HepG2 (cell line): ENCODE data around the gene NNAT. TPM values are rescaled to one million over a fixed set of nuclear protein-coding genes. Genes with fewer than 3 reads are reported as not detected.
A peak's percentile ranks its signal among the peaks of the same experiment; 100 is the strongest.

Experiments
- CC2D1A ChIP-seq: sonication (generic); formaldehyde crosslinking; IDR thresholded peaks from 2 replicates; pipeline ENCODE4 v1.8.1; 2023; ENCODE audit warnings: mild to moderate bottlenecking, missing genetic modification reagents
- FOXA3 ChIP-seq: IDR thresholded peaks from 2 replicates; pipeline ENCODE4 v1.6.1; 2016; ENCODE audit warnings: missing genetic modification reagents, missing compliant biosample characterization
- FOXO1 ChIP-seq: sonication (generic); formaldehyde crosslinking; IDR thresholded peaks from 2 replicates; pipeline ENCODE4 v1.4.0; 2020; ENCODE audit warnings: missing genetic modification reagents
- PAWR ChIP-seq: sonication (generic); formaldehyde crosslinking; IDR thresholded peaks from 2 replicates; pipeline ENCODE4 v1.4.0; 2020; ENCODE audit warnings: missing genetic modification reagents, mild to moderate bottlenecking, borderline replicate concordance
- RXRA ChIP-seq: sonication (generic); formaldehyde crosslinking; IDR thresholded peaks from 2 replicates; pipeline ENCODE4 v1.5.1; 2020; ENCODE audit warnings: missing genetic modification reagents
- ZNF776 ChIP-seq: sonication (generic); formaldehyde crosslinking; IDR thresholded peaks from 2 replicates; pipeline ENCODE4 v1.4.0; 2020; ENCODE audit warnings: mild to moderate bottlenecking, missing genetic modification reagents
- ZNF83 ChIP-seq: sonication (generic); formaldehyde crosslinking; IDR thresholded peaks from 2 replicates; pipeline ENCODE4 v1.4.0; 2020; ENCODE audit warnings: missing genetic modification reagents, mild to moderate bottlenecking, borderline replicate concordance
- polyA plus RNA-seq, 8 experiments: library from polyadenylated mRNA; depleted of rRNA in 3 of 8; stranded (reverse) in 7 of 8; unstranded in 1 of 8; fragments of >200 nt; fragmentation: Illumina TruSeq in 4 of 8; extraction: Trizol in 4 of 8; gene quantifications; 2 replicates each; pipeline versions ENCODE4 v1.2.1 to v1.2.3, GENCODE V29; 2011 to 2016; ENCODE audit warnings: low read depth in 4 of 8, missing spikeins in 1 of 8, mixed read lengths in 1 of 8; ENCODE audit not compliant: insufficient read depth in 1 of 8
- total RNA-seq, 5 experiments: library from RNA; depleted of rRNA; stranded (reverse); fragments of >200 nt; fragmentation: Illumina TruSeq; extraction: Trizol; gene quantifications; 2 replicates each; pipeline ENCODE4 v1.2.3, GENCODE V29; 2016; ENCODE audit warnings: low read depth in 1 of 5
- TF ChIP-seq, protein P1 (sequence below): IDR thresholded peaks from 2 replicates; pipeline ENCODE4 v1.4.0; 2020; ENCODE audit warnings: mild to moderate bottlenecking, missing genetic modification reagents
- TF ChIP-seq, protein P2 (sequence below): sonication (generic); formaldehyde crosslinking; IDR thresholded peaks from 2 replicates; pipeline ENCODE4 v1.4.0; 2020; ENCODE audit warnings: missing genetic modification reagents, borderline replicate concordance
- TF ChIP-seq, protein P3 (sequence below): sonication (generic); formaldehyde crosslinking; IDR thresholded peaks from 2 replicates; pipeline ENCODE4 v1.4.0; 2020; ENCODE audit warnings: missing genetic modification reagents
- TF ChIP-seq, protein P4 (sequence below): sonication (generic); formaldehyde crosslinking; IDR thresholded peaks from 2 replicates; pipeline ENCODE4 v1.8.0; 2022; ENCODE audit warnings: low read depth, missing genetic modification reagents

The NNAT gene
- total and polyA plus RNA-seq, 2 of the 13 experiments (the other 11 are each of a cell fraction or from before 2014, with no cell fraction given), result not detected

DNA sequence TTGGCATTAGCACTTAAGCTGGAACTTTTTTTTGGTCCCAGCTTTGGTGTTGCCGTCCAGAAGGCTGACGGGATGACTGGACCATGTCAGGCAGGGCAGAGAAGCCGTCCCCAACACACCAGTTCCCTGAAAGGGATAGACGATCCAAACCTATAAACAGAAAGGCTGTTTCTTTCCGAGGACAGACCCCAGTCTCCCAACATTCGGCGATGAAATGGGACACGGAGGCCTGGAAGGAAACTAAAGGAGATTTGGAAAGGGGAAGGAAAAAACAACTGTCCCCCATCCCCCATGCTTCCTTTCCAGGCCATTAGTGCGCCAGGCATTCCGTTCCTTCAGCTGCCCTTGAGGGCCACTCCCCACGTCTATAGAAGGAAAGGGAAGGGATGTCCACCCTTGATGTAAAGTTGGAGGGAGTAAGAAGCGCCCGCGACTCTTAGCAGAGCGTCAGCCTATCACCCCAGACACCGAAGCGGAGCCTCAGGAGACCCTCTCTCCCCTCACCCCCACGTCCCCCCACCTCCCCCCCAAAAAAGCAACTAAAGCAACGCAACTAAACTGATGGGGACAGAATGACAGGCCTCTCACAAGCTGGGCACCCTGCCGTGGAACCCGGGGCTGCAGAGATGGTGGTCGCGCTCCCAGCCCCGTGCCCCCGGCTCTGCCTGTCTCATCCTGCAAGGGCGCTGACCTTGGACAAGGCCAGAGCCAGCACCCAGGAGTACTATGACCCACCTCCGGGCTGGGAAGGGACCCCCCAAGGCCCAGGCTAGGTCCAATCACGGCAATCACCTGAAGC, 6.0 kb downstream of the NNAT start (continued):
- TF ChIP-seq, protein P1, sequence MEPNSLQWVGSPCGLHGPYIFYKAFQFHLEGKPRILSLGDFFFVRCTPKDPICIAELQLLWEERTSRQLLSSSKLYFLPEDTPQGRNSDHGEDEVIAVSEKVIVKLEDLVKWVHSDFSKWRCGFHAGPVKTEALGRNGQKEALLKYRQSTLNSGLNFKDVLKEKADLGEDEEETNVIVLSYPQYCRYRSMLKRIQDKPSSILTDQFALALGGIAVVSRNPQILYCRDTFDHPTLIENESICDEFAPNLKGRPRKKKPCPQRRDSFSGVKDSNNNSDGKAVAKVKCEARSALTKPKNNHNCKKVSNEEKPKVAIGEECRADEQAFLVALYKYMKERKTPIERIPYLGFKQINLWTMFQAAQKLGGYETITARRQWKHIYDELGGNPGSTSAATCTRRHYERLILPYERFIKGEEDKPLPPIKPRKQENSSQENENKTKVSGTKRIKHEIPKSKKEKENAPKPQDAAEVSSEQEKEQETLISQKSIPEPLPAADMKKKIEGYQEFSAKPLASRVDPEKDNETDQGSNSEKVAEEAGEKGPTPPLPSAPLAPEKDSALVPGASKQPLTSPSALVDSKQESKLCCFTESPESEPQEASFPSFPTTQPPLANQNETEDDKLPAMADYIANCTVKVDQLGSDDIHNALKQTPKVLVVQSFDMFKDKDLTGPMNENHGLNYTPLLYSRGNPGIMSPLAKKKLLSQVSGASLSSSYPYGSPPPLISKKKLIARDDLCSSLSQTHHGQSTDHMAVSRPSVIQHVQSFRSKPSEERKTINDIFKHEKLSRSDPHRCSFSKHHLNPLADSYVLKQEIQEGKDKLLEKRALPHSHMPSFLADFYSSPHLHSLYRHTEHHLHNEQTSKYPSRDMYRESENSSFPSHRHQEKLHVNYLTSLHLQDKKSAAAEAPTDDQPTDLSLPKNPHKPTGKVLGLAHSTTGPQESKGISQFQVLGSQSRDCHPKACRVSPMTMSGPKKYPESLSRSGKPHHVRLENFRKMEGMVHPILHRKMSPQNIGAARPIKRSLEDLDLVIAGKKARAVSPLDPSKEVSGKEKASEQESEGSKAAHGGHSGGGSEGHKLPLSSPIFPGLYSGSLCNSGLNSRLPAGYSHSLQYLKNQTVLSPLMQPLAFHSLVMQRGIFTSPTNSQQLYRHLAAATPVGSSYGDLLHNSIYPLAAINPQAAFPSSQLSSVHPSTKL (CRISPR knock-in tag), result no peak
- TF ChIP-seq ZNF776 (0 out of 2 replicates have a peak, but pooled peaks have one; percentile 18), ZNF83 (0 out of 2 replicates have a peak, but pooled peaks have one; percentile 32), FOXO1 (CRISPR knock-in tag) (peak; percentile 25; the same call in 1 of the 2 replicates), RXRA (no peak), CC2D1A (CRISPR knock-in tag) (no peak), FOXA3 (CRISPR knock-in tag) (no peak), PAWR (CRISPR knock-in tag) (0 out of 2 replicates have a peak, but pooled peaks have one; percentile 23)
- TF ChIP-seq, protein P2, sequence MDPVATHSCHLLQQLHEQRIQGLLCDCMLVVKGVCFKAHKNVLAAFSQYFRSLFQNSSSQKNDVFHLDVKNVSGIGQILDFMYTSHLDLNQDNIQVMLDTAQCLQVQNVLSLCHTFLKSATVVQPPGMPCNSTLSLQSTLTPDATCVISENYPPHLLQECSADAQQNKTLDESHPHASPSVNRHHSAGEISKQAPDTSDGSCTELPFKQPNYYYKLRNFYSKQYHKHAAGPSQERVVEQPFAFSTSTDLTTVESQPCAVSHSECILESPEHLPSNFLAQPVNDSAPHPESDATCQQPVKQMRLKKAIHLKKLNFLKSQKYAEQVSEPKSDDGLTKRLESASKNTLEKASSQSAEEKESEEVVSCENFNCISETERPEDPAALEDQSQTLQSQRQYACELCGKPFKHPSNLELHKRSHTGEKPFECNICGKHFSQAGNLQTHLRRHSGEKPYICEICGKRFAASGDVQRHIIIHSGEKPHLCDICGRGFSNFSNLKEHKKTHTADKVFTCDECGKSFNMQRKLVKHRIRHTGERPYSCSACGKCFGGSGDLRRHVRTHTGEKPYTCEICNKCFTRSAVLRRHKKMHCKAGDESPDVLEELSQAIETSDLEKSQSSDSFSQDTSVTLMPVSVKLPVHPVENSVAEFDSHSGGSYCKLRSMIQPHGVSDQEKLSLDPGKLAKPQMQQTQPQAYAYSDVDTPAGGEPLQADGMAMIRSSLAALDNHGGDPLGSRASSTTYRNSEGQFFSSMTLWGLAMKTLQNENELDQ, result peak; percentile 81; the same call in 1 of the 2 replicates
- TF ChIP-seq, protein P3, sequence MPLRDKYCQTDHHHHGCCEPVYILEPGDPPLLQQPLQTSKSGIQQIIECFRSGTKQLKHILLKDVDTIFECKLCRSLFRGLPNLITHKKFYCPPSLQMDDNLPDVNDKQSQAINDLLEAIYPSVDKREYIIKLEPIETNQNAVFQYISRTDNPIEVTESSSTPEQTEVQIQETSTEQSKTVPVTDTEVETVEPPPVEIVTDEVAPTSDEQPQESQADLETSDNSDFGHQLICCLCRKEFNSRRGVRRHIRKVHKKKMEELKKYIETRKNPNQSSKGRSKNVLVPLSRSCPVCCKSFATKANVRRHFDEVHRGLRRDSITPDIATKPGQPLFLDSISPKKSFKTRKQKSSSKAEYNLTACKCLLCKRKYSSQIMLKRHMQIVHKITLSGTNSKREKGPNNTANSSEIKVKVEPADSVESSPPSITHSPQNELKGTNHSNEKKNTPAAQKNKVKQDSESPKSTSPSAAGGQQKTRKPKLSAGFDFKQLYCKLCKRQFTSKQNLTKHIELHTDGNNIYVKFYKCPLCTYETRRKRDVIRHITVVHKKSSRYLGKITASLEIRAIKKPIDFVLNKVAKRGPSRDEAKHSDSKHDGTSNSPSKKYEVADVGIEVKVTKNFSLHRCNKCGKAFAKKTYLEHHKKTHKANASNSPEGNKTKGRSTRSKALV (CRISPR knock-in tag), result 0 out of 2 replicates have a peak, but pooled peaks have one; percentile 4
- TF ChIP-seq, protein P4, sequence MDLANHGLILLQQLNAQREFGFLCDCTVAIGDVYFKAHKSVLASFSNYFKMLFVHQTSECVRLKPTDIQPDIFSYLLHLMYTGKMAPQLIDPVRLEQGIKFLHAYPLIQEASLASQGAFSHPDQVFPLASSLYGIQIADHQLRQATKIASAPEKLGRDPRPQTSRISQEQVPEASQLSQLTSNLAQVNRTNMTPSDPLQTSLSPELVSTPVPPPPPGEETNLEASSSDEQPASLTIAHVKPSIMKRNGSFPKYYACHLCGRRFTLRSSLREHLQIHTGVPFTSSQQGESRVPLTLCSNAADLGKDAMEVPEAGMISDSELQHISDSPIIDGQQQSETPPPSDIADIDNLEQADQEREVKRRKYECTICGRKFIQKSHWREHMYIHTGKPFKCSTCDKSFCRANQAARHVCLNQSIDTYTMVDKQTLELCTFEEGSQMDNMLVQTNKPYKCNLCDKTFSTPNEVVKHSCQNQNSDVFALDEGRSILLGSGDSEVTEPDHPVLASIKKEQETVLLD (CRISPR knock-in tag), result no peak
